Measurements from ENCODE around the gene LIMA1.
"Not testable (repeated sequence)": the region's sequence is repeated elsewhere in the genome, so short reads cannot be mapped to it uniquely, and the experiment has no call there.

LIMA1 gene

DNA sequence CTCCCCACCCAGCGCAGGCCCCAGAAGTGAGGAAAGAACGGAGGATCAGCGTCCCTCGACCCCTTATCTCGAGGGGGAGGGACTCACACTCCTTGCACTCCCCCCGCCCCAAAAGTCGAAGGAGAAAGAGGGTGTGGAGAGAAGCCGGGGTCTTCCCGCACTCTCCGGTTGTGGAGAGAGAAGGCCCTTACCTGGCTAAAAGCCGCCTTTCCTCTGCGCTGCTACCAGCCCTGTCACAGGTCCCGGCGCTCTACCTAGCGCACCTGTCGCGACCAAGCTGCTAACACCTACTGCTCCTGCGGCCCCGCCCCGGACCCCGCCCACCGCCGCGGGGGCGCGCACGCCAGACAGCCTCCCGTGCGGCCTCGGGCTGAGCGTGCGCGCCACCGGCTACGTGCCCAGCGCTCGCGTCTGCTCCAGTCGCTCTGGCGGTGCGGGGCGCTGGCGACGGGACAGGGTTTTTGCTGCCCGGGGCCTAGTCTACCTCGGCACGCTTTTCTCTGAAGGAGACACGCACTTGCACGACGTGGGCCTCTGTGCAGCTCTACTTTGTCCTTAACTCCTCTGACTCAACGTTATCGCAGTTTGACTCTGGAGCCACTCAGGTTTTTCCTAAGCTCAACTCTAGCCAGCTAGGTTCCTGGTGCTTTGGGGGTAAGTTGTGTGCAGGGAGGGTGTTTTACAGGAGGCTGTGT is at the start of gene LIMA1:
TSS of gene LIMA1 (minus strand) at position 292 of the 695 bp plus-strand sequence. CDS start 34,769 bp downstream, outside the sequence.
- peak; percentile 86 to 92 for DNase-seq

DNA sequence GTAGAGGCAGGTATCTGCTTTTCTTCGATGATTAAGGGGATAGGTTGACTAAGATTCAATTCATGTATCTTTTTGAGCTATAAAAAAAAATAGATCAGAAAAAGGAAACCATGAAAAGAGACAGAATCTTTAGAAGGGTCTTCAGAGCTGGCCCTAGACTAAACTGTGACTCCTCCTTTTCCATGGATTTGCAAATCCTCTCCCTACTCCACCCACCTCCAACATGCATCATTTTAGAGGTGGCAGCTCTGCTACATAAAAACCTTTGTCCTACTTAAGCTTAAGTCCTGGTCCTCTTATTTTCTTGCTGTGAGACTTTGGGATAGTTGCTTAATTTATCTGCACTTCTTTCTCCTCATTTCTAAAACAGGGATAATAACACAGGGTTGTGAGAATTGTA is 48.4 kb upstream of the LIMA1 start:
- DNase-seq: no peak

DNA sequence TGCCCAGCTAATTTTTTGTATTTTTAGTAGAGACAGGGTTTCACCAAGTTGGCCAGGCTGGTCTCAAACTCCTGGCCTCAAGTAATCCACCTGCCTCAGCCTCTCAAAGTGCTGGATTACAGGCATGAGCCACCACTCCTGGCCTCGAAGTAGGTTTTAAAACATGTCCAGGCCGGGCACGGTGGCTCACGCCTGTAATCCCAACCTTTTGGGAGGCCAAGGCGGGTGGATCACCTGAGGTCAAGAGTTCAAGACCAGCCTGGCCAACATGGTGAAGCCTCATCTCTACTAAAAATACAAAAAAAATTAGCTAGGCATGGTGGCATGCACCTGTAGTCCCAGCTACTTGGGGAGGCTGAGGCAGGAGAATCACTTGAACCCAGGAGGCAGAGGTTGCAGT is 45.3 kb upstream of the LIMA1 start:
- not testable (repeated sequence) for DNase-seq

DNA sequence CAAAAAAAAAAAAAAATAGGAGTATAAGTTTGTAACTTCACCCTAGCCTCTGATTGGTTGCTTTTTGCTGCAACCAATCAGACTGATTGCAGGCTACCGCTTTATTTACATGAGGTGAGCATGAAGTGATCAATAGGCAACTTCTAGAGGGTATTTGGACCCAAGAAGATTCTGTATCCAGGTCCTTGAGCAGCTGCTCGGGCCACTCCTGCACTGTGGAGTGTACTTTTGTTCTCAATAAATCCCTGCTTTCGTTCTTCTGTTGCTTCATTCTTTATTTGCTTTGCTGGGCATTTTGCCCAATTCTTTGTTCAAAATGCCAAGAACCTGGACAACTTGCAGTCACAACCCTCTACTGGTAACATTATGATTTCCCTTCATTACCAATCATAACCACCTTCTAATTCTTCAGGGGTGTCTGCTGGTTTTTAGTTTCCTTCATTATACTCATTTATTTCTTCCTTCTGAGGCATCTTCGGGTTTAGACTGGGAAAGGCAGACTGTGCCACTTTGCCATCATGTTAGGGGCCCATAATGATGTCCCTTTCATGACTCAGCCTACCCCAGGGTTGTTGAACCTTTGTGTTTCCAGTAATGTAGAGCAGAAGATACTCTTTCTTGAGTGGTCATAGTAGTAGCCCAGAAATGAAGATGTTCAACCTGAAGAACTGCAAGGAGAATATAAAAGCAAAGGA is 43.4 kb upstream of the LIMA1 start:
- no peak for DNase-seq

DNA sequence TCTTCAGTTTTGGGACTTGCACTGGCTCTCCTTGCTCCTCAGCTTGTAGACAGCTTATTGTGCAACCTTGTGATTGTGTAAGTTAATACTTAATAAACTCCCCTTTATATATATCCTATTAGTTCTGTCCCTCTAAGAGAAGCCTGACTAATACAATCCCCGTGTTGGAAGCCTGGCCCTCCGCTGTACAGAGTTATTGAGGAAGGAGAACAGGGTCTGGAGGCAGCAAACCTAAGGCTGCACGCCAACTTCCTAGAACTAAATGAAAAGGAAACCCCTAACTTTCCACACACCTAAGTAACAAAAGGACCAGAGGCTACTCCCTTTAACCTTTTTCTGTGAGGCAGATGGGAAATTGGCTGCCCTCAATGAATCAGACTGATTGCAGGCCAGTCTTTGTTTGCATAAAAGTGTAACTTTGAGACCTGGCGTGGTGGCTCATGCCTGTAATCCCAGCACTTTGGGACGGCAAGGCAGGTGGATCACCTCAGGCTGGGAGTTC is 42.6 kb upstream of the LIMA1 start:
- DNase-seq: no peak

DNA sequence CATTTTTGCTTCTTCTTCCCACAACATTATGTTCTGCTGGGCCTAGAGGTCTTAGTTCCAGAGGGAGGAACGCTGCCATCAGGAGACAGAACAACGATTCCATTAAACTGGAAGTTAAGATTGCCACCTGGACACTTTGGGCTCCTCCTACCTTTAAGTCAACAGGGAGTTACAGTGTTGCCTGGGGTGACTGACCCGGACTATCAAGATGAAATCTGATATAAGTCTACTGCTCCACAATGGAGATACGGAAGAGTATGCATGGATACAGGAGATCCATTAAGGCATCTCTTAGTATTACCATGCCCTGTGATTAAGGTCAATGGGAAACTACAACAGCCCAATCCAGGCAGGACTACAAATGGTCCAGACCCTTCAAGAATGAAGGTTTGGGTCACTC is 41.5 kb upstream of the LIMA1 start:
- not testable (repeated sequence) for DNase-seq

DNA sequence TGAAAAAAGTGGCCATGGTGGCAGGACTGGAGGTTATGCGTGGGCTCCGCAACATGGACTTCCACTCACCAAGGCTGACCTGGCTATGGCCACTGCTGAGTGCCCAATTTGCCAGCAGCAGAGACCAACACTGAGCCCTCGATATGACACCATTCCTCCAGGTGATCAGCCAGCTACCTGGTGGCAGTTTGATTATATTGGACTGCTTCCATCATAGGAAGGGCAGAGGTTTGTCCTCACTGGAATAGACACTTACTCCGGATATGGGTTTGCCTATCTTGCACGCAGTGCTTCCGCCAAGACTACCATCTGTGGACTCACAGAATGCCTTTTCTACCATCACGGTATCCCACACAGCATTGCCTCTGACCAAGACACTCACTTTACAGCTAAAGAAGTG is 40.8 kb upstream of the LIMA1 start:
- DNase-seq: not testable (repeated sequence)

DNA sequence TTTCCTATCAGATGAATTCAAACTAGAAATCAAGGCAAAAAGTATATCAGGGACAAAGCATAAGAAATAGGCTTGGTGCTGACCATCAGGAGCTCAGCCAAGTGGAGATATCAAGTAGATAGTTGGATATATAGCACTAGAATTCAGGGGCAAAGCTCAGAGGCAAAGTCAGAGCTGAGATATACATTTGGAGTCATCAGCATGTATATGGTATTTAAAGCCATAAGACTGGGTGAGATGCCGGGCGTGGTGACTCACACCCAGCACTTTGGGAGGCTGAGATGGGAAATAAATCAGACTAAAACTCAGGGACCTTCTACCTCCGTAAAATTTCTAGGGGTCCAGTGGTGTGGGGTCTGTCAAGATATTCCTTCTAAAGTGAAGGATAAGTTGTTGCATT is 38.9 kb upstream of the LIMA1 start:
- no peak for DNase-seq

DNA sequence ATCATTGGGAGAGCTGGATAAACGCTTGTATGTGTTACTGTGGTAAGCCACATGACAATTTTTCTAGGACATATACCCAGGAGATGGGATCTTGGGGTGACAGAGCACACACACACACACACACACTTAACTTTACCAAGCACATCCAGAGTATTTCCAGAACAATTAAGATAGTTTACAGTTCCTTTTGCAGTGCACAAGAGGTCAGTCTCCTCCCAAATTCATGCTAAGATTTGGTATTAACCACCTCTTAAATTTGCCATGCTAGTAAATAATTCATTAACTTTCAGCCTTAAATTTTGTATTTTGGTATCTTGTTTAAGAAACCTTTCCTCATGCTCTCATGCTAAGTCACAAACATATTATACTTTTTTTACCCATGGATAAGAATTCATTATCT is 33.9 kb upstream of the LIMA1 start:
- DNase-seq: no peak

DNA sequence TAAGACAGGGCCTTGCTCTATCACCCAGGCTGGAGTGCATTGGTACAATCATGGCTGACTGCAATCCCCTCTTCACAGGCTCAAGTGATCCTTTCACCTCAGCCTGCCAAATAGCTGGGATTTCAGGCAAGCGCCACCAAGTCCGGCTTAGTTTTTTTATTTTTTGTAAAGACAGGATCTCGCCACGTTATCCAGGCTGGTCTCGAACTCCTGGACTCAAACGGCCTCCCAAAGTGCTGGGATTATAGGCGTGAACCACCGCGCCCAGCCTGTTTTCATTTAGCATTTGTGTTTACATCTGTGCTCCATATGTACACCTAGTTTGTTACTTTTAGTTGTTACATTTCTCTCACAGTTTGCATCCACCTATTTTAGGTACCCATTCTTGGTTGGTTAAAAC is 32.5 kb upstream of the LIMA1 start:
- DNase-seq: no peak

DNA sequence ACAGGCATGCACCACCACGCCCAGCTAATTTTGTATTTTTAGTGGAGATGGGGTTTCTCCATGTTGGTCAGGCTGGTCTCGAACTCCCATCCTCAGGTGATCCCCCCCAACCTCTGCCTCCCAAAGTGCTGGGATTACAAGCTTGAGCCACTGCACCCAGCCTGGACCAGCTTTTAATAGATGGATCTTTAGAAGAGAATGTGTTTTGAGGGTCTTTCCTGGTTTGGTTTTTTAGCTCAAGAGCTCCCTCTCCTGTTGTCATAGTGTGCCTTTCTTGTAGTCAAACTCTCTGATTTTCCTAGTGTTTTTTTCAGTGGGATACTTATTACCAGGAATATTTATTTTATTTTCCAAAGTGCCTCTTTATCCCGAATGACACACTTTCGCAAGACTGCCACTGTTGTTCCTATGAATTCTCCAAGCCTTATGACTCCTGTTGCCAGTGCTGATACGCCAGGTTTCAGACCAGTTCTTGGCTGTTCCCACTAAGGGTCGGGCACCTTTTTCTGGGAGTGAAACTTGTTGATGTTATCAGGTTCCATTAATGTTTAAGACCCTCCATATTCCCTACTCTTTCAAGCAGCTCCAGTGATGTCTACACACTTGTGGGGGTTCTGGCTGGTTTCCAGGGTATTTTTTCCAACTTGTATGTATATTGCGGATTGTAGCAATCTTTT is 31.5 kb upstream of the LIMA1 start:
- no peak for DNase-seq

DNA sequence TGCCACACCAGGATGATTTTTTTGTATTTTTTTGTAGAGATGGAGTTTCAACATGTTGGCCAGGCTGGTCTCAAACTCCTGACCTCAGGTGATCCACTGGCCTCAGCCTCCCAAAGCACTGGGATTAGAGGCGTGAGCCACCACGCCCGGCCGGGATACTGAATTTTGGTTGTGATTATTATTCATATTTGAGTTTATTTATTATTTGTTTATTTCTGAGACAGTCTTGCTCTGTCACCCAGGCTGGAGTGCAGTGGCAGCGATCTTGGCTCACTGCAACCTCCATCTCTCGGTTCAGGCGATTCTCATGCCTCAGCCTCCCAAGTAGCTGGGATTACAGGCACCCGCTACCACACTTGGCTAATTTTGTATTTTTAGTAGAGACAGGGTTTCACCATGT is 30.7 kb upstream of the LIMA1 start:
- not testable (repeated sequence) for DNase-seq

DNA sequence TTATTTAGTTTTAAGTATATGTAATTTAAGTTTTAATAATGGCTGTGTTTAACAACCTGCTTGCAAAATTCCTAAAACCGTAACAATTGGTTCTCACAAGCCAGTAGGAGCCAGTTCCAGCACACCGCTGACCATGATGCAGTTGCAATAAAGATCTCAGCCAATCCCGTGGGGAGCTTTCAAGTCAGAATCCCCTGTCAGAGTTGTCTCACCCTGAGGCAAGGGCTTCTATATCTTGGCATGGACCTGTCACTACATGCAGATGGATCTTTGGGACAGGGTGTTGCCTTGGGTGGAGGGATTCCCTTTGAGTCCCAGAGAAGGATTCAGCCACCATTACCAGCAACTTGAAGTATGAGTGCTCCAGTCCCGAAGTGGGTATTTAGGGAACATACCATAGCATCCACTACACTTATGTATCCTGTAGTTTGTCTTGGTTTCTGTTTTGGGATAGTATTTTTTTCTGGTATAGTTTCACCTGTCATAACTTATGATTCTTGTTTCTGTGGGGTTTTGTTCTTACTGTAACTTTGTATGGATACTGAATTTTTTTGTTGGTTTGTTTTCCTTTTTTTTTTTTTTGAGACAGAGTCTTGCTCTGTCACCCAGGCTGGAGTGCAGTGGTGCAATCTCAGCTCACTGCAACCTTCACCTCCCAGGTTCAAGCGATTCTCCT is 30.1 kb upstream of the LIMA1 start:
- no peak for DNase-seq

DNA sequence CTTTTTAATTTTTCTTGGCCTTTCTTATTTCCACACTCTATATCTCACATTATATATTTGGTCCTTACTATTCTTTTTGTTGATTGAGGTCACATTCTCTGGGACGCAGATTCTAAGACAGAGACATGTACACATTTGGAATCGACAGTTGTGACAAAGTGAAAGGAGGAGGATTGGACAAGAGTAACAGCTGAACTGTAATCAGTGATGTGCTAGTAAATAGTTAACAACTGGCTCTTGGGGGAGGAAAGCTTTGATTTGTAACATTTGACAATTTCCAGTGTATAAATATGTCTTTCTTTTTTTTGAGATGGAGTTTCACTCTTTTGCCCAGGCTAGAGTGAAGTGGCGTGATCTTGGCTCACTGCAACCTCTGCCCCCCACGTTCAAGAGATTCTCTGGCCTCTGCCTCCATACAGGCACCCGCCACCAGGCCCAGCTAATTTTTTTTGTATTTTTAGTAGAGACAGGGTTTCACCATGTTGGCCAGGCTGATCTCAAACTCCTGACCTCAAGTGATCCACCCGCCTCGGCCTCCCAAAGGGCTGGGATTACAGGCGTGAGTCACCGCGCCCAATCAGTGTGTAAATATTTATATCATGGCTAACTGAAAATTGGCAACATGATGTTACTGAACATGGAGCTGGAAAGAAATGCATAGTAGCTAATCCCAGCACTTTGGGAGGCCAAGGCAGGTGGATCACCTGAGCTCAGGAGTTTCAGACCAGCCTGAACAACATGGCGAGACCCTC is 28.7 kb upstream of the LIMA1 start:
- DNase-seq: not testable (repeated sequence)

DNA sequence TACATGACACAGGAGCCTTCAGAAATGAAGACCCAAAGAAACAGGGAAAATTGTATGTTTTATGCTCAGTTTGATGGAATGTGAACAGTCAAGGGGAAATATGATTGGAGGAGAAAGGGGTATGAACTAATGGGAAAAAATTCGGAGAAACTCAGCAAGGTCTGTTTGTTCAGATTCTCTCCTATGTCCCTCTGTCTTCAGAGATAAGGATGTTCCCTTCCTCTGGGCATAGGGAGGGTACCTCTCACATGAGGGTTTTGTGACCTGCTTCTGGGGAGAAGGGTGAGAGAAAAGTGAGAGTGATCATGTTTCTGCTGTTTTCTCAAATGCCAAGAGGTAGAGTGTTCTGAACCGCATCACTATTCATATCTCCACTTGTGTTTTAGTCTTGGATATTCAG is 26.6 kb upstream of the LIMA1 start:
- DNase-seq: no peak

DNA sequence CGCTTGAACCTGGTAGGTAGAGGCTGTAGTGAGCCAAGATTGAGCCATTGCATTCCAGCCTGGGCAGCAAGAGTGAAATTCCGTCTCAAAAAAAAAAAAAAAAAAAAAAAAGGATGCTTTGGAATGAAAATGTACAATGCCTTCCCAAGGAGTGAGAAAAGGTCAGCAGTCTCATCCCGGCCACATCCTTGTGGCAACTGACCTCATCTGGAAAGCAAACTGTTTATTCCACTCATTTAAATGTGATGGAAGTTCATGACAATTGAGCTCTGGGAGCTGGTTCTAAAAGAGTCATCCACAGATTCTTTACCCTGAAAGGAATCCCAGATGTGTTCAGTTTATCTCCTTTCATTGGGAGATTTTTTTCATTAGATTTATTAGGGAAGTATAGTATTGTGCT is 19.4 kb upstream of the LIMA1 start:
- DNase-seq: no peak

DNA sequence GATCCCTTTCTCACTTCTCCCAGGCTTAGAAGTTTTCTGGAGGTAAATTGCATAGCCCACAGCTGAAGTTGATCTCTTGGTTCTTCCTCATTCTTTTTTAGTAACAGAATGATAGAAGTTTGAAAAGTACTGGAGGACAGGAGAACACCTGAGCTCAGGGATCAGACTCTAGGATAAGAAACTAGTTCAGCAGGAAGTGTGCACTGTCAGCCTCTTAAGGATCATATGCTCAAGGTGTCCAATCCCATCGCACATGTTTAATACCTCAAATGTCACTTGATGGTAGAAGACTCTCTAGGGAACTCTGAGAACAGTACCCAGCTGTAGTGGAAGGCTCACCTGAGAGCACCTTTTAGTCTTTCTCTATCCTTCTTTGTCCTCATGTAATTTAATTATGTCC is 14.7 kb upstream of the LIMA1 start:
- DNase-seq: no peak

DNA sequence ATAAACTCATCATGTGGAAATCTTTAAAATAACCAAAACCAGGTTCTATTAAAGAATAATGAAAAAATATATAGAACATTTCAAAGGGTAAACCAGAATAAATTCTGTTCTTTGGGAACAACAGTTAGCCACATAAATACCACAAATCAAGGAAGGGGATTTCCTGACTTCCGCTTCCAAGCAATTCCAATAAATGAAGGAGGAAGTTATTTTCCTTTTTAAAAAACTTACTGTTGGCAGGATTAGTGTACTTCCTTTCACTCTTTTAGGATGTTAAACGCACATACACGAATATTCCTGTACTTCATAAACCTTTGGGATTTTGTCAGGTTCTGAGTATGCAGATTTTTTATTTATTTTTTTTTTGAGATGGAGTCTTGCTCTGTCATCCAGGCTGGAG is 13.7 kb upstream of the LIMA1 start:
- DNase-seq: no peak

DNA sequence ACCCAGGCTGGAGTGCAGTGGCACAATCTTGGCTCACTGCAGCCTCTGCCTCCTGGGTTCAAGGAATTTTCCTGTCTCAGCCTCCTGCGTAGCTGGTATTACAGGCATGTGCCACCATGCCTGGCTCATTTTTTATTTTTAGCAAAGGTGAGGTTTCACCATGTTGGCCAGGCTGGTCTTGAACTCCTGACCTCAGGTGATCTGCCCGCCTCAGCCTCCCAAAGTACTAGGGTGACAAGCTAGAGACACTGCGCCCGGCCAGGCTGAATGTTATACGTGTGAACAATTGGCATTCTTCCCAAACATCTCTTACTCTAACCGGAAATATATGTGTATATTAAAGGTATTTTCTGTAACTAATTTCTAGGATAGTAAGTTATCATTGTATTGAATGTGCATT is 13.2 kb upstream of the LIMA1 start:
- no peak for DNase-seq

DNA sequence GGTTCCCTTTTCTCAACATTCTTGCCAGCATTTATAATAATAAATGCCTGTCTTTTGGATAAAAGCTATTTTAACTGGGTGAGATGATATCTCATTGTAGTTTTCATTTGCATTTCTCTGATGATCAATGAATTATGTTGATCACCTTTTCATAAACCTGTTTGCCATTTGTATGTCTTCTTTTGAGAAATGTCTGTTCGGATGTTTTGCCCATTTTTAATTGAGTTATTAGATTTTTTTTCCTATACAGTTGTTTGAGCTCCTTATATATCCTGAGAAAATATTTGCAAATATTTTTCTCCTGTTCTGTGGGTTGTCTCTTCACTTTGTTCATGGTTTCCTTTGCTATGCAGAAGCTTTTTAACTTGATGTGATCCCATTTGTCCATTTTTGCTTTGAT is 8.1 kb upstream of the LIMA1 start:
- no peak for DNase-seq

DNA sequence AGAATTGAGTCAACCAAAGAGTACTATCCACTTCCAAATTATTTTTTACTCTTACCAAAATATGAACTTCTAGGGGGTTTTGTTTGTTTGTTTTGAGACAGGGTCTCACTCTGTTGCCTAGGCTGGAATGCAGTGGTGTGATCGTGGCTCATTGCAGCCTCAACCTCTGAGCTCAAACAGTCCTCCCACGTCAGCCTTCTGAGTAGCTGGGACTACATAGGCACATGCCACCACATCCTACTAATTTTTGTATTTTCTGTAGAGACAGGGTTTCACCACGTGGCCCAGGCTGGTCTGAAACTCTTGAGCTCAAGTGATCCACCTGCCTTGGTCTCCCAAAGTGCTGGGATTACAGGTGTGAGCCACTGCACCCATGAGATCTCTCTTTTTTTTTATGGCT is 7.4 kb upstream of the LIMA1 start:
- DNase-seq: not testable (repeated sequence)

DNA sequence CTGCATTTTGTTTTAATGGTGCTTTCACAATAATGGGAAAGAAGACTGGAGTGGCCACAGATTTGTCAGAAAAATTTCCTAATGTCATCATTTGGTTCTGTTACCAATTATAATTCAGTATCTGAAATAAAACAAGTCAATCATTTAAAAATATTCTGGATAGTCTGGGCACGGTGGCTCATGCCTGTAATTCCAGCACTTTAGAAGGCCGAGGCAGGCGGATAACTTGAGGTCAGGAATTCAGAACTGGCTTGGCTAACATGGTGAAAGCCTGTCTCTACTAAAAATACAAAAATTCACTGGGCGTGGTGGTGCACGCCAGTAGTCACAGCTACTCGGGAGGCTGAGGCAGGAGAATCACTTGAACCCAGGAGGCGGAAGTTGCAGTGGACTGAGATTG is 4.0 kb upstream of the LIMA1 start:
- no peak for DNase-seq

DNA sequence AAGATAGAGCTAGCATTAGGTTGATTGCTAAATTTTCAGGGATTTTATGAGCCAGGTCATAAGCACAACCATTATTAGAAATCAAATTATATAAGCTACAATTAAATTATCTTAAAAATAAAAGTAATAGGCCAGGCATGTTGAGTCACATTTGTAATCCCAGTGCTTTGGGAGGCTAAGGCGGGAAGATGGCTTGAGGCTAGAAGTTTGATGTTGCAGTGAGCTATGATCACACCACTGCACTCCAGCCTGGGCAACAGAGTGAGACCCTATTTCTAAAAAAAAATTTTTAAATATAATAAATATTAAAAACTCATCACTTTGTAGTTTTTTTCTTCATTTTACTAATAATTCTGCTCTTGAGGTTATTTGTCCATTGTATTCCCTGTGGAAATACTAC is 1.9 kb upstream of the LIMA1 start:
- DNase-seq: no peak

Measured in stimulated activated CD4-positive, alpha-beta T cell treated with anti-CD3 and anti-CD28 coated beads, Interleukin-2, amount 100 ng/mL, for 48 hours (primary cell).